Activated naive CD4-positive, alpha-beta T cell treated with anti-CD3 and anti-CD28 coated beads, Interleukin-2, amount 50 U/mL, for 16 hours (primary cell): ENCODE data around the gene HDAC11.

Experiments used
- DNase-seq: peaks from one replicate; pipeline ENCODE4 v3.0.0-alpha.2; 2020

The HDAC11 gene

GRCh38 chr3:13545952-13546454 lies 65.9 kb downstream of the HDAC11 start:
- DNase-seq, result no peak

GRCh38 chr3:13546667-13547171 lies 66.6 kb downstream of the HDAC11 start:
- no peak for DNase-seq

GRCh38 chr3:13547591-13548371 lies 67.7 kb downstream of the HDAC11 start:
- no peak for DNase-seq

GRCh38 chr3:13548696-13549622 lies 68.9 kb downstream of the HDAC11 start, which contains the start of gene FBLN2:
FBLN2 (plus strand) TSS chr3:13549125; CDS start chr3:13570356, 21,231 bp downstream.
- DNase-seq, result peak; percentile 22

- no peak for DNase-seq
Observed at GRCh38 chr3:13549623-13550422, 69.7 kb downstream of the HDAC11 start.

GRCh38 chr3:13550423-13550690 lies 70.3 kb downstream of the HDAC11 start:
- DNase-seq, result no peak

GRCh38 chr3:13550791-13551360 lies 70.8 kb downstream of the HDAC11 start:
- no peak for DNase-seq

- no peak for DNase-seq
Observed at GRCh38 chr3:13552857-13553652, 72.9 kb downstream of the HDAC11 start.

- DNase-seq, result no peak
Observed at GRCh38 chr3:13553686-13554085, 73.6 kb downstream of the HDAC11 start.

- no peak for DNase-seq
Observed at GRCh38 chr3:13555753-13556152, 75.6 kb downstream of the HDAC11 start.
